NT2/D1 (cell line): Measurements from ENCODE around the gene TGFBR3.

ENCODE experiments used
- YY1 ChIP-seq: IDR thresholded peaks from 2 replicates; pipeline ENCODE4 v1.6.1; 2011; ENCODE audit not compliant: insufficient read length, insufficient read depth
- ZNF274 ChIP-seq: IDR thresholded peaks from 2 replicates; pipeline ENCODE4 v1.6.1; 2011; ENCODE audit warnings: mild to moderate bottlenecking, low read depth, low read length

DNA sequence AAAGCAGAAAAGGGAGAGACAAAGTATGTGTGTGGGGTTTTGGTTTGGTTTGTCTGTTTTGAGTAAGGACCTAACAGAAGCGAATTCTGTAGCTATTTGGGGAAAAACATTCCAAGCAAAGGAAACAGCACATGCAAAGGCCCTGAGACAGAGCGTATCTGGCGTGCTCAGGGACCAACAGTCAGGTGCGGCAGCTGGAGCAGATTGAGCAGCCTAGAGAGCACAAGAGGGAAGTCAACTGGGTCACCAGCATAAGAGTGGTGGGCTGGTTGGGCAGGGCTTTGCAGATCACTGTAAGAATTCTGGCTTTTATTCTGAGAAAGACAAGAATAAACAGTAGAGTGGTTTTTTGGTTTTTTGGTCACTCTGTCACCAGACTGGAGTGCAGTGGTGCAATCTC lies 11.8 kb downstream of the TGFBR3 start:
- TF ChIP-seq ZNF274, result no peak
- no peak for TF ChIP-seq YY1
